Mesothelial cell of epicardium (in vitro differentiated cells): Measurements from ENCODE around the gene SMYD1. TPM values are rescaled to one million over a fixed set of nuclear protein-coding genes. Genes with fewer than 3 reads are reported as not detected.

ENCODE experiments used
- DNase-seq, 2 experiments: peaks; one replicate each; pipeline ENCODE4 v3.0.0; 2021; ENCODE audit warnings: low spot score in 2 of 2; ENCODE audit not compliant: unreplicated experiment in 2 of 2
- H3K27ac Mint-ChIP-seq: 2 replicates; pipeline ENCODE4 v1.8.0; 2021; ENCODE audit warnings: mixed read lengths
- H3K27me3 Mint-ChIP-seq: 2 replicates; pipeline ENCODE4 v1.8.0; 2021; ENCODE audit warnings: low read depth, mixed read lengths
- H3K36me3 Mint-ChIP-seq: 2 replicates; pipeline ENCODE4 v1.8.0; 2021; ENCODE audit warnings: mixed read lengths
- H3K4me1 Mint-ChIP-seq: 2 replicates; pipeline ENCODE4 v1.8.0; 2021; ENCODE audit warnings: mixed read lengths
- H3K4me3 Mint-ChIP-seq: 2 replicates; pipeline ENCODE4 v1.8.0; 2021; ENCODE audit warnings: mild to moderate bottlenecking, moderate library complexity, mixed read lengths
- H3K9me3 Mint-ChIP-seq: 2 replicates; pipeline ENCODE4 v1.8.0; 2021; ENCODE audit warnings: mixed read lengths
- CTCF ChIP-seq: fragments of 200-600 bp; sonication (generic); IDR thresholded peaks from one replicate; pipeline ENCODE4 v1.5.0; 2021; ENCODE audit warnings: antibody characterized with exemption; ENCODE audit not compliant: unreplicated experiment
- microRNA-seq: library from miRNA; unstranded; fragments of <30 nt; microRNA quantifications from one replicate; pipeline ENCODE4 v1.2.0, GENCODE V29; 2021; ENCODE audit warnings: inconsistent platforms, mixed read lengths
- total RNA-seq: library from RNA; stranded (reverse); gene quantifications from 3 replicates; pipeline ENCODE4 v1.2.1, GENCODE V29; 2021

SMYD1 gene
- total RNA-seq, 1 donor from 2014 or later = not detected

DNA sequence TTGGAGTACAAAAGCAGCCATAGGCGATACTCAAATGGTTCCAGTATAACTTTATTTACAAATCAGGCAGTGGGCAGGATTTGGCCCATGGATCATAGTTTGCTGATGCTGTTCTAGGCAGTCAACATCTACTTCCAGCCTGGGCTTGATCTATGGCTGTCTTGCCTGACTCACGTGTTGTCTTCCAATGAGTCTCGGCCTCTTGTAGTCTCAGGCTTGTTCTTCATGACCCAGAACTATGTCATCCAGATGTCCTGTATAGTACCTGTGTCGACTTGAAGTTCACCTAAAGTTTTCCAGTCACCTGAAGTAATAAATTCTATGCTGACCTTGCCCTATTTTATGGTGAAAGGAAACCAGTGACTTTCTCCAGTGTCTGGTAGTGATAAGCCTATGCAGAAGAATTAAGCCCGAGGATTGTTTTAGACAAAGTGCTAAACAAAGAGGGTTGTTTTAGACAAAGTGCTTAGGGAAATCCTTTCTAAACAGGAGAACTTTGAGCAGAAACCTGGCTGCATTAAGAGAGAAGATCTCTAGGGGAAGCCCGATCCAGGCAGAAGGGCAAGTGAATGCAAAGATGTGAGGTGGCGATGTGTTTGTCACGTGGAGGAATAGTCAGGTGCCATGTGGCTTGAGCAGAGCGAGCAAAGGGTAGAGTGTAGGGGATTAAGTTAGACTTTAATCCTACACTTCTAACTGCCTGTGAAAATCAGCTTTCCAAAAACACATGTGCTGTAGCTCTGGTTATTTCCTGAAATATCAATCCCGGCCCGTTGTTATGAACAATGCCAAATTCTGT is 94.0 kb downstream of the SMYD1 start:
- no peak for DNase-seq
- Mint-ChIP-seq H3K27ac (no peak overlapping the region), H3K36me3 (no peaks in the 10 kb centered on the region), H3K9me3 (peaks cover 6% of the 10 kb centered on the region), H3K27me3 (no peaks in the 10 kb centered on the region), H3K4me3 (no peak overlapping the region), H3K4me1 (no peaks in the 10 kb centered on the region)
- TF ChIP-seq CTCF = no peak

Small RNA genes within 50 kb of the gene (microRNA-seq; reads per million reads assigned to microRNA genes)
- not detected for gene MIR4780

Other genes starting within 250 kb of the SMYD1 start
- gene RGPD2, start 242.0 kb upstream of the SMYD1 start, total RNA-seq = 12.1 to 14.6 TPM (median 14.6 TPM) in 3 replicates
- 10.0 to 14.8 TPM (median 13.0 TPM) in 3 replicates for gene RNU2-63P, start 51.3 kb upstream of the SMYD1 start, total RNA-seq
- gene KRCC1, start 12.0 kb upstream of the SMYD1 start, total RNA-seq = 17.0 to 20.7 TPM (median 19.6 TPM) in 3 replicates
- gene FABP1, start 60.2 kb downstream of the SMYD1 start, total RNA-seq = 1.0 to 3.8 TPM (median 2.7 TPM) in 3 replicates
- 19.0 to 19.9 TPM (median 19.3 TPM) in 3 replicates for gene THNSL2, start 102.5 kb downstream of the SMYD1 start, total RNA-seq